ENCODE results near the gene SCYL2. TPM values are rescaled to one million over a fixed set of nuclear protein-coding genes. Genes with fewer than 3 reads are reported as not detected.

SCYL2 gene
- total and polyA plus RNA-seq, 10 of the 15 experiments (the other 5 are each of a cell fraction or from before 2014, with no cell fraction given) = 5.4 to 34.3 (median 26.9) TPM

DNA sequence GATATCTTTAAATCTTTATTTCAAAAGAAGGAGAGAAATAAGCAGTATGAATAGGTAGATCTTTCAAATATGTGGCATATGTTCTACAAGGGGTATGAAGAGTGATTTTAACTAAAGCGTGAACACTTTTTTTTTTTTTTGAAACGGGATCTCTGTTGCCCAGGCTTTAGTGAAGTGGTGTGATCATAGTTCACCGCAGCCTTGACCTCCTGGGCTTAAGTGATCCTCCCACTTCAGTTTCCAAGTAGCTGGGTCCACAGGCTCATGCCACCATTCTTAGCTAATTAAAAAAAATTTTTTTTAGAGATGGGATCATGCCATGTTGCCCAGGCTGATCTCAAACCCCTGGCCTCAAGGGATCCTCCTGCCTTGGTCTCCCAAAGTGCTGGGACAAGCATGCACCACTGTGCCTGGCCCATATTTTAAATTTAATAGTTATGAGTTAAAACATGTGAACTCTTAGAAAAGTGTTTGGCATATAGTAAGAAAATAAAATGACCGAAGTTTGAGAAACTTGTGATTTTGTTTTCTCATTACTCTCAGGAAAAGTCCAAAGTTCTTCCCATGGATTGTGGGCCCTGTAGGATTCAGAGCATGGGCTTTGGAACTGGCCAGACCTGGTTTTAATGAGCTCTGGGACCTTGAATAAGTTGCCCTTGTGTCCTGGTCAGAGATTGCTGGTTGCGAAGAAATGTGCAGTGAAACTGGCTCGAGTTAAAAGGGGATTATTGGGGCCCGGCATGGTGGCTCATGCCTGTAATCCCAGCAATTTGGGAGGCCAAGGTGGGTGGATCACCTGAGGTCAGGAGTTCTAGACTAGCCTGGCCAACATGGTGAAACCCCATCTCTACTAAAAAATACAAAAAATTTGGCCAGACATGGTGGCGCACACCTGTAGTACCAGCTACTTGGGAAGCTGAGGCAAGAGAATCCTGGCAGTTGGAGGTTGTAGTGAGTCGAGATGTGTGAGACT, 116.9 kb downstream of the SCYL2 start (continued):
- TF ChIP-seq, protein P1, sequence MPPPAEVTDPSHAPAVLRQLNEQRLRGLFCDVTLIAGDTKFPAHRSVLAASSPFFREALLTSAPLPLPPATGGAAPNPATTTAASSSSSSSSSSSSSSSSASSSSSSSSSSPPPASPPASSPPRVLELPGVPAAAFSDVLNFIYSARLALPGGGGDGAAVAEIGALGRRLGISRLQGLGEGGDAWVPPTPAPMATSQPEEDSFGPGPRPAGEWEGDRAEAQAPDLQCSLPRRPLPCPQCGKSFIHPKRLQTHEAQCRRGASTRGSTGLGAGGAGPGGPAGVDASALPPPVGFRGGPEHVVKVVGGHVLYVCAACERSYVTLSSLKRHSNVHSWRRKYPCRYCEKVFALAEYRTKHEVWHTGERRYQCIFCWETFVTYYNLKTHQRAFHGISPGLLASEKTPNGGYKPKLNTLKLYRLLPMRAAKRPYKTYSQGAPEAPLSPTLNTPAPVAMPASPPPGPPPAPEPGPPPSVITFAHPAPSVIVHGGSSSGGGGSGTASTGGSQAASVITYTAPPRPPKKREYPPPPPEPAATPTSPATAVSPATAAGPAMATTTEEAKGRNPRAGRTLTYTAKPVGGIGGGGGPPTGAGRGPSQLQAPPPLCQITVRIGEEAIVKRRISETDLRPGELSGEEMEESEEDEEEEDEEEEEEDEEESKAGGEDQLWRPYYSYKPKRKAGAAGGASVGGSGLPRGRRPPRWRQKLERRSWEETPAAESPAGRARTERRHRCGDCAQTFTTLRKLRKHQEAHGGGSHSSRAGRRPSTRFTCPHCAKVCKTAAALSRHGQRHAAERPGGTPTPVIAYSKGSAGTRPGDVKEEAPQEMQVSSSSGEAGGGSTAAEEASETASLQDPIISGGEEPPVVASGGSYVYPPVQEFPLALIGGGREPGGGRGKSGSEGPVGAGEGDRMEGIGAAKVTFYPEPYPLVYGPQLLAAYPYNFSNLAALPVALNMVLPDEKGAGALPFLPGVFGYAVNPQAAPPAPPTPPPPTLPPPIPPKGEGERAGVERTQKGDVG (CRISPR knock-in tag; IDR thresholded peaks at IDR 0.05) = no peak
- TF ChIP-seq, protein P2, sequence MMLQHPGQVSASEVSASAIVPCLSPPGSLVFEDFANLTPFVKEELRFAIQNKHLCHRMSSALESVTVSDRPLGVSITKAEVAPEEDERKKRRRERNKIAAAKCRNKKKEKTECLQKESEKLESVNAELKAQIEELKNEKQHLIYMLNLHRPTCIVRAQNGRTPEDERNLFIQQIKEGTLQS (IDR thresholded peaks at IDR 0.05; ENCODE audit: borderline replicate concordance, extremely low read depth, low read depth, low read length) = no peak
- no peak for TF ChIP-seq RUNX3 (IDR thresholded peaks at IDR 0.05; ENCODE audit: low read length)

- ATAC-seq = no peak
- Histone ChIP-seq H3K4me3 (no peak overlapping the region), H4K20me1 (ENCODE audit: control insufficient read depth, insufficient read depth) (no peaks in the 10 kb centered on the region), H2AFZ (ENCODE audit: control insufficient read depth, low read depth, low read length) (no peak overlapping the region), H3K79me2 (ENCODE audit: control insufficient read depth, insufficient read depth, low read length) (no peaks in the 10 kb centered on the region), H3K27ac (ENCODE audit: control insufficient read depth, insufficient read depth) (no peak overlapping the region), H3K9ac (ENCODE audit: control insufficient read depth, insufficient read depth, low read length) (no peak overlapping the region), H3K27me3 (replicated peaks in 1 of 2; ENCODE audit: control insufficient read depth in 2 of 2, insufficient read depth in 2 of 2, low read length in 1 of 2) (no peaks in the 10 kb centered on the region), H3K4me1 (ENCODE audit: control insufficient read depth, insufficient read depth, low read length) (no peaks in the 10 kb centered on the region), H3K36me3 (ENCODE audit: control insufficient read depth in 2 of 2, insufficient read depth in 2 of 2, low read length in 1 of 2) (no peaks in the 10 kb centered on the region), H3K9me3 (replicated peaks; ENCODE audit: control insufficient read depth, insufficient read depth, low read length) (no peaks in the 10 kb centered on the region), H3K4me2 (ENCODE audit: control insufficient read depth, insufficient read depth) (no peak overlapping the region)
- CTCF ChIA-PET = interaction anchor here (0.5 to 2.0 kb wide), 3 partner anchors 20 to 268 kb away, joined by 3 to 8 read pairs (median 3); no protein-coding TSS in a partner anchor
- in situ Hi-C loops (cut with MboI) (no loop called here), intact Hi-C loops (cut with micrococcal nuclease; ENCODE audit: unreplicated experiment) (no loop called here)
- POLR2A ChIA-PET = no interaction called here
- RAD21 ChIA-PET (ENCODE audit: unreplicated experiment) = no interaction called here
- no peak for DNase-seq (ENCODE audit: low read depth, low spot score)
- no TSS peak for BruUV-seq (replicated peaks)
- TF ChIP-seq MEF2A (IDR thresholded peaks at IDR 0.05; ENCODE audit: insufficient read depth, low read depth, low read length) (no peak), ZNF274 (IDR thresholded peaks at IDR 0.05; ENCODE audit: insufficient read depth, insufficient read length) (no peak), NFXL1 (IDR thresholded peaks at IDR 0.05; ENCODE audit: borderline replicate concordance) (no peak), SUZ12 (IDR thresholded peaks at IDR 0.05; ENCODE audit: unreplicated experiment) (no peak), BCL11A (IDR thresholded peaks at IDR 0.05; ENCODE audit: low read depth, low read length) (no peak)
- no peak for FAIRE-seq
- SMC1A ChIA-PET (ENCODE audit: uncharacterized antibody, unreplicated experiment) = interaction anchor here (0.7 to 1.4 kb wide), 3 partner anchors 15 to 137 kb away, joined by 3 to 4 read pairs (median 3); no protein-coding TSS in a partner anchor
- 26% methylated on average over 5 of the region's 5 CpGs for WGBS (ENCODE audit: insufficient coverage, insufficient replicate concordance, low lambda C conversion rate, missing lambda C conversion rate)
These were observed 117.6 kb downstream of the SCYL2 start for GRCh38 chr12:100384559-100384935.

Measured in GM12878 (cell line).